Measurements from ENCODE around the gene SRPX2. TPM values are rescaled to one million over a fixed set of nuclear protein-coding genes. Genes with fewer than 3 reads are reported as not detected.
"Not testable (repeated sequence)": the region's sequence is repeated elsewhere in the genome, so short reads cannot be mapped to it uniquely, and the experiment has no call there.

SRPX2 gene
- total RNA-seq, 1 experiment from 2014 or later: 13.4 TPM

DNA sequence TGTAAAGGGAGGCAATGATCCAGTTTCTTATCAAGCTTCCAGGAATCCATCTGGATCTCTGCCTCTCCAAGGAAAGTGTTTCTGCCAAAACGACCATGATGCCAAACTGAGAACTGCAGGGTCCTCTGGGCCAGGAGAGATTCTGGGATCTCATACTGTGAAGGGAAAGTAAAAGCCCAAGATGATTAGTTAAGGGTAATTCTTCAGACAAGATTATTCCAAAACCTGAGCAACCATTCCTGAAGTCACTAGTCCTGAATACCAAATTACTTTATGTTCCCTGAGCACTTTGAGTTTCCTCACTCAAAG is 42.0 kb downstream of the SRPX2 start:
- in situ Hi-C loops (cut with HindIII; ENCODE audit: low sequenced_read_pairs): no loop called here
- no peak for DNase-seq (ENCODE audit: low spot score)

DNA sequence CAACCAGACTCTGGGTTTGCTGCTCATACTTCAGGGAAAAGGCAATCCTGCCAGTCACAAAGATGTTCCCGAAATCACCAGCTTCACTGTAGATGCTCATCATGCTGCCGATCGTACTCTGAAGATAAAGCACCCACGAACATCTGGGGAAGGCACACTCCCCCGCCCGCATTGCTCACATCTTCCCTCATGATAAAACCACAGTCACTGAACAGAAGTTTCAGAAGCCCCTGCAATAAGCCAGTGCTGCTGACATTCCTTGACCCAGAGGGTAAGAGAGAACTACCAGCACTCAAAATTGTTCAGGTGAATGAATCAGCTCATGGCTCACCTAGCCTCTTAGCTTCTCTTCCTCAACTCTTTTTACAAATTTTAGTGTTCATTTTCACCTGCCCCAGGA is 43.1 kb downstream of the SRPX2 start:
- in situ Hi-C loops (cut with HindIII; ENCODE audit: low sequenced_read_pairs): no loop called here
- no peak for DNase-seq (ENCODE audit: low spot score)

DNA sequence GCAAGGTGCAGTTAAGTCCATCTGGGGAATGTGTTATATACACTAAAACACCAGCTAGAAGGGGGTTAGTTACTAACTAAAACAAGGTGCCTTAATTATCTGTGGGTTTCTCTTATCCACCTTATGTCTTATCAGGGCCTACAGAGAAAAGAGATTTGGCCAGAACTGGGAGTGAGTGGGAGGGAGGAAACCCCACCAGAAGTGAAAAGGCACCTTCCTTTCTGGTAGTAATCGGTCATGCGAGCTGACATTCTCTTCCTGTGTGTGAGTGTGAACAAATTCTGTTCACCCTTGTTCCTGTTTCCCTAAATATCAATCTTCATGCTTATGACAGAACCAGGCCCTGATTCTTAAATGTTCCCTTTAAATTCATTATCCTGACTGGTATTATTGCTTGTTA is 43.5 kb downstream of the SRPX2 start:
- in situ Hi-C loops (cut with HindIII; ENCODE audit: low sequenced_read_pairs): no loop called here
- no peak for DNase-seq (ENCODE audit: low spot score)

DNA sequence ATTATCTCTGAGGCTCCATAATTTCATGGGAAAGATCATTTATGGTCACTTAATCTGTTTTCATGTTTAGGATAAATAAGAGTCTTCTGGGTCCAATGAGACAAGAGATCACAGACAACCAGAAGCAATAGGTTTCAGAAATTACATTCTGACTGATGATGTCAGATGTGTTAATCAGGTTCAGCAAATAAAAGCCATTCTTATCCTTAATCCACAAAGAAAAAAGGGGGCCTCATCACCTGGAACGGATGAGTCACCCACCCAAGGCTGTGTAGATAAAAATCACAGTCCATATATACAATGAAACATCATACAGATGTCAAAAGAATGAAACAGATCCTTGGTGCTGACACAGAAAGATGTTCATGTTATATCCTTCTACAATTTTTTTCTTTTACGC is 51.3 kb downstream of the SRPX2 start:
- in situ Hi-C loops (cut with HindIII; ENCODE audit: low sequenced_read_pairs): no loop called here
- DNase-seq (ENCODE audit: low spot score): no peak

DNA sequence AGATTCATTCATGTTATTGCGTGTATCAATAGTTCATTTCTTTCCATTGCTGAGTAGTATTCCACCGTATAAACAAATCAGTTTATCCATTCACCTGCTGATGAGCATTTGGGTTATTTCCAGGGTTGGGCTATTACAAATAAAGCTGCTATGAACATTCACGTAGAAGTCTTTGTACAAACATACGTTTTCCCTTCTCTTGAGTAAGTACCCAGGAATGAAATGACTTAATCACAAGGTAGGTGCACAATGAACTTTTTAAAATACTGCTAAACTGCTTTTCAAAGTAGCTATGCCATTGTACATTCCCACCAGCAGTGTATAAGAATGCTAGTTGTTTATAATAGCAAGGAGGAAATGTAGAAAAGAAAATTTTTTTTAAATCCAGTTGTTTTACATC is 52.0 kb downstream of the SRPX2 start:
- DNase-seq (ENCODE audit: low spot score): no peak
- in situ Hi-C loops (cut with HindIII; ENCODE audit: low sequenced_read_pairs): no loop called here

DNA sequence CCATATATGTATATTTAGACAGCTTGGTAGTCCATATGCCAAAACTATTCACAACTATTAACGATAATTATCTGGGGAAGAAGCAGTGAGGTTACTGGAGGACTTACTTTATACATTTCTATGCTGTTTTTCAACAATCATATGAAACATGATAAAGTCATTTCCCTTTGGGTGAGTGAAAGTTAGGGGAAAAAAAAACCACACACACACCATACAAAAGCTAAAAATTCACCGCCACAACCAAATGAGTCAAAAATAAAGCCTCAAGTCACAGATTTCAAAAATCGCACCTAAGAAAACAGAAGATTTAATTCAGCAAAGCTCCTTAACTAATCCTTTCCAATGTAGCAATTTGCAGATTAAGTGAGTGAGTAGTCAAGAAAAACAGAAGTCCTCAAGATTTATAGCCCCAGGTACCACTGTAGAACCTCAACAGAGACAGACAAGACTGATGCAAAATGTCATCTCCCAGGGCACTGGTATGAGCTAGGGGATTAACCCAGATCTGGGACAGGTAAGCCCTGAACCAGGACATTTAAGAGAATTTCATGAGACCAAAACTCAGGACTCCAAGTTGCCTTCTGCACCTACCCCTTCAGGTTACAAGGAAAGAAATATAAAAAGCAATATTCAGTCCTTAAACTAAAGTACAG is 52.8 kb downstream of the SRPX2 start:
- in situ Hi-C loops (cut with HindIII; ENCODE audit: low sequenced_read_pairs): no loop called here
- no peak for DNase-seq (ENCODE audit: low spot score)

DNA sequence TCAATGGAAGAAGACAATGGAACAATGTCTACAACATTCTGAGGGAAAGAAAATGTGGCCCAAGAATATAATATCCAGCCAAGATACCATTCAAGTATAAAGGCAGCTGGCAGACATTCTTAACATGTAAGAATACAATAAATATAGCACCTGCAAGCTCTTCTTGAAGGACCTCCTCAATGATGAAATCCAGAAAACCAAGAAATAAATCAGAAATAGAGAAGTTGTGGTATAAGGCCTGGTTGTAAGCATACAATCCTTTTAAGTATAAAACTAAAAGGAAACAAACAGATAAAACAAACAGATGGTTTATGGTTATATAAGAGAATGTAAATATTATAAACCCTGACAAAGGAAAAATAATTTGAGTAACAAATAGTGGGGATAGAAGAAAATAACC is 54.6 kb downstream of the SRPX2 start:
- DNase-seq (ENCODE audit: low spot score): no peak
- in situ Hi-C loops (cut with HindIII; ENCODE audit: low sequenced_read_pairs): no loop called here

DNA sequence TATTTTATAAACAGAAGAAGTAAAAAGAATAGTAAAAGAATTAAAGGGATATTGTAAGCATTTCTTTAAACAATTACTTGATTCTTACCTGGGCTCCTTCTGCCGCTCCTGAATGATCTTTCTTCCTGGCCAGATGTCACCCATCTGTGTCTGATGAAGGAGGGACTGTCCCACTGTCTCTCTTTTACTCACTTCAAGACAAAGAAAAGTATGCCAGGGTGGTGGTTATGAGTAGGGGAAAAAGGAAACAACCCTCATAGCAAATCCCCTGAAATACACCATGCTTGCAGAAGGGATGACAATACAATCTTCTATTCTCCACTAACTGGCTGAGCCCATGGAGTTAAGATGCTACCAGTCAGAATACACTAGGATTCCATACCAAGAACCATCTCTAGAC is 56.8 kb downstream of the SRPX2 start:
- DNase-seq (ENCODE audit: low spot score): no peak
- in situ Hi-C loops (cut with HindIII; ENCODE audit: low sequenced_read_pairs): no loop called here

DNA sequence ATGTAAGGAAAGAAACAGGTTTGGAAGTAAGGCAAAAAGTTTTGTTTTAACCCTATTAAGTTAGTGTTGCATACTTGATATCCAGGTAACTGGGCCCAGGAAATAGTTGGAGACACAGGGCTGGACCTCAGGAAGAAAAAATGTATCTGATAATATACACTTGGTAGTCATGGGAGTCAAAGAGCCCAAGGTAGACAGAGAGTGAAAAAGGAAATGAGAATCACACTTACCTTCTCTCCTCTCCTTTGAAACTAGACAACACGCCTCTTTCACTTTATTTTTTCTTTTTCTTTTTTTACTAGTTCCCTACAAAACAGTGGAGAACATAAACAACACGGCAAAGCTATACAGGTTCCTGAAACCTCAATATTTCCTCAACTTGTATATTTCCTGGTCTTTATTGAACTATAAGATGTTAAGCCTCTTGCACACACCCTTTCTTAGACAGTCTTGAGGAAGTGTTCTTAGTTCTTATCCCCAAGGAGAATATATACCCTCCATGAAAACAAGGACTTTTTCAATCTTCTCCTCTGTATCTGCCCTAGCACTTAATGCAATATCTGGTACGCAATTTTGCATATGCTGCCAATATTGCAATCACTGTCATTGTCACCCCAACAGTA is 60.7 kb downstream of the SRPX2 start:
- no peak for DNase-seq (ENCODE audit: low spot score)
- in situ Hi-C loops (cut with HindIII; ENCODE audit: low sequenced_read_pairs): no loop called here

DNA sequence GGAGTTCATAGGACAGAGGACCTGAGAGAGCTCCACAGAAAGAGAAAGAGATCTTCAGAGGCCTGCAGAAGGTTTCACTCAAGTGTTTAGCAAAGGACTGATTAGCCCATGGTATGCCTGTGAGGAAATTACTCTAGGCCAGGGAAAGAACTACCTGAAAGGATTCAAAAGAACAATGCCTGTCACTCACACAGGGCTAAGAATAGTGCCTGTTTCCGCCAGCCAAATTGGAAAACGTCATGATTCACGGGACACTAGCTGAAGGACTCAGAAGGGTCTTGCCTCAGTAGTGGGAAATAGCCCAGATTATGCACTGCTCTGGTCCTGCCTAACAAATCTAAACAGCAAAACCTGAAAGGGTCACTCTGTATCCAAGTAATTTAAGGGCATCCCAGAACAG is 66.8 kb downstream of the SRPX2 start:
- DNase-seq (ENCODE audit: low spot score): no peak
- in situ Hi-C loops (cut with HindIII; ENCODE audit: low sequenced_read_pairs): no loop called here

DNA sequence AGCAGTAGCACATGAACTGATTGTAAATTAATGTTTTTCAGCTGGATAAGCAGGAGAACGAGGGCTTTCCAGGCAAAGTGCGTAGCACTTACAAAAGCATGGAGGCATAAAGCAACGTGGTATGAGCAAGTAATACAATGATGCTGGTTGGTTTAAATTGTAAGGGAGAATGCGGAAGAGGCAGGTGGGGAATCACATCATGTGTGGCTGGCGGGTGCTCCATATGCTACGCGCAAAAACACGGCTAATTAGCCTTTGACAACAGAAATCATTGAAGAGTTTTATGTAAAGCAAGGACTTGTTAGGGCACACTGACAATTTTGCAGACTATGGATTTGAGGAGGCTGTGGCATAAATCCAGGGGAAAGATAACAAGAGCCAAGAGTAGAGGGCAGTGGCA is 73.4 kb downstream of the SRPX2 start:
- in situ Hi-C loops (cut with HindIII; ENCODE audit: low sequenced_read_pairs): no loop called here

DNA sequence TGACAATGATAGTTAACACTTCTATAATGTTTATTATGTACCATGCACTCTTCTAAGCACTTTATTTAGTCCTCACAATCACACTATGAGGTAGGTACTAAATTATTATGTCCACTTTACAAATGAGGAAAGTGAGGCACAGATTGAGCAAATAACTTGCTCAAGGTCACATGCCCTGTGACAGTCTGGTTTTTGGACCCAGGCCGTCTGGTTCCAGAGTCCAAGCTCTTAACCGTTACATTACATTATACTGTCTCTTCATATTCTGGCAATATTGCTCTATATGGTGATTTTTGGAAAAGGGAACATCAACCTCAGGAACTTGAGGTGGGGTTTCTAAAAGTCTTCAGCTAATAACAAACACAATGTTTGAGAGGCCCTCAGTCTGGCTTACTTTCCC is 75.1 kb downstream of the SRPX2 start:
- in situ Hi-C loops (cut with HindIII; ENCODE audit: low sequenced_read_pairs): no loop called here
- no peak for DNase-seq (ENCODE audit: low spot score)

More for the DNA sequence above, 73.4 kb downstream of the SRPX2 start:
- DNase-seq (ENCODE audit: low spot score): no peak

DNA sequence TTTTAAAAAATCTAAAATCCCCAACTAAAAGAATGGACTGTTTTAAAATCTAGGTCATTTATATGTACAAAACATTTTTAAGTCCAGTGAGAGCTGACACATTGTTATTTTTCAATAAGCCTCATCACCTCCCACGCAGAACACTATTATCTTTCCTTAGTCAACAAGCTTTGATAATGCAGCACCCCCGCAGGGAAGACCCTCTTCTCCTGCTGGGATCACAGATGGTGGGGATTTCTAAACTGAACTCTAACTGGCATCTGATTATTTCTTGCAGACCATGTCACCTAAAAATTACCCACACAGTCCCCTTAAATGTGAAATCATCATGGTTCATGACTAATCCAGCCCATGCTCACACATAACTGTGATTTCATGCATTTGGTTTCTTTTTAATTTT is 76.3 kb downstream of the SRPX2 start:
- DNase-seq (ENCODE audit: low spot score): no peak
- in situ Hi-C loops (cut with HindIII; ENCODE audit: low sequenced_read_pairs): no loop called here

DNA sequence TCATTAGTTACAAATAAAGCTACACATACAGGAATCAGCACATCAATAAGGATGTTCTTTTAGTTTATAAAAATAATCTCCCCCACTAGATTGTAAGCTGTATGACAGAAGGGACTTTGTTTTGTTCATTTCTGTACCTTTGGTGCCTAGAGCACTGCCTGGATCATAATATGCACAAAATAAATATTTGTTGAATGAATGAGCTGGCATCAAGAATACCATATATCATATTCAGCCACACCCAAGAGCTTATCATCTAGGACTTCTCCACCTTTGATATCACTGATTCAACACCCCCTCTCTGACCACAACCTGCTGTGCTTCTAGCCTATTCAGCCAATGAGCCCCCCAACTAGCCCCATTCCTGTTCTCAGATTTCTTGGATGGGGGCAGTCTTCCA is 77.3 kb downstream of the SRPX2 start:
- in situ Hi-C loops (cut with HindIII; ENCODE audit: low sequenced_read_pairs): no loop called here
- DNase-seq (ENCODE audit: low spot score): no peak

DNA sequence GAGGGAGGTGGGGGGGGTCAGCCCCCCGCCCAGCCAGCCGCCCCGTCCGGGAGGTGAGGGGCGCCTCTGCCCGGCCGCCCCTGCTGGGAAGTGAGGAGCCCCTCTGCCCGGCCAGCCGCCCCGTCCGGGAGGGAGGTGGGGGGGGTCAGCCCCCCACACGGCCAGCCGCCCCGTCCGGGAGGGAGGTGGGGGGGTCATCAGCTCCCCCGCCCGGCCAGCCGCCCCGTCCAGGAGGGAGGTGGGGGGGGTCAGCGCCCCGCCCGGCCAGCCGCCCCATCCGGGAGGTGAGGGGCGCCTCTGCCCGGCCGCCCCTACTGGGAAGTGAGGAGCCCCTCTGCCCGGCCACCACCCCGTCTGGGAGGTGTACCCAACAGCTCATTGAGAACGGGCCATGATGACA is 80.0 kb downstream of the SRPX2 start:
- in situ Hi-C loops (cut with HindIII; ENCODE audit: low sequenced_read_pairs); DNase-seq (ENCODE audit: low spot score): not testable (repeated sequence)

Other genes starting within 250 kb of the SRPX2 start
- gene PCDH19, start 233.9 kb upstream of the SRPX2 start, total RNA-seq (2014; rRNA removed; shearing (Covaris generic)): 0.06 and 0.37 TPM in 2 replicates
- 3.6 TPM in 1 of 2 replicates, not detected in the other for gene TNMD, start 59.3 kb upstream of the SRPX2 start, total RNA-seq (2014; rRNA removed; shearing (Covaris generic))
- 110 and 111 TPM in 2 replicates for gene TSPAN6, start 7.4 kb upstream of the SRPX2 start, total RNA-seq (2014; rRNA removed; shearing (Covaris generic))
- 0.37 and 0.86 TPM in 2 replicates for gene SYTL4, start 87.9 kb downstream of the SRPX2 start, total RNA-seq (2014; rRNA removed; shearing (Covaris generic))
- 31.4 and 46.7 TPM in 2 replicates for gene CSTF2, start 176.2 kb downstream of the SRPX2 start, total RNA-seq (2014; rRNA removed; shearing (Covaris generic))
- gene NOX1, start 230.2 kb downstream of the SRPX2 start, total RNA-seq (2014; rRNA removed; shearing (Covaris generic)): not detected in 2 replicates

All from G401 (cell line).